Measurements from ENCODE around the gene FERMT3. TPM values are rescaled to one million over a fixed set of nuclear protein-coding genes. Genes with fewer than 3 reads are reported as not detected.
"Not testable (repeated sequence)": the region's sequence is repeated elsewhere in the genome, so short reads cannot be mapped to it uniquely, and the experiment has no call there.

FERMT3 gene
- total RNA-seq, result 1 to 10 TPM in 7 of 8 experiments, under 1 TPM in 1; 0.63 to 3.2 (median 2.2) TPM

DNA sequence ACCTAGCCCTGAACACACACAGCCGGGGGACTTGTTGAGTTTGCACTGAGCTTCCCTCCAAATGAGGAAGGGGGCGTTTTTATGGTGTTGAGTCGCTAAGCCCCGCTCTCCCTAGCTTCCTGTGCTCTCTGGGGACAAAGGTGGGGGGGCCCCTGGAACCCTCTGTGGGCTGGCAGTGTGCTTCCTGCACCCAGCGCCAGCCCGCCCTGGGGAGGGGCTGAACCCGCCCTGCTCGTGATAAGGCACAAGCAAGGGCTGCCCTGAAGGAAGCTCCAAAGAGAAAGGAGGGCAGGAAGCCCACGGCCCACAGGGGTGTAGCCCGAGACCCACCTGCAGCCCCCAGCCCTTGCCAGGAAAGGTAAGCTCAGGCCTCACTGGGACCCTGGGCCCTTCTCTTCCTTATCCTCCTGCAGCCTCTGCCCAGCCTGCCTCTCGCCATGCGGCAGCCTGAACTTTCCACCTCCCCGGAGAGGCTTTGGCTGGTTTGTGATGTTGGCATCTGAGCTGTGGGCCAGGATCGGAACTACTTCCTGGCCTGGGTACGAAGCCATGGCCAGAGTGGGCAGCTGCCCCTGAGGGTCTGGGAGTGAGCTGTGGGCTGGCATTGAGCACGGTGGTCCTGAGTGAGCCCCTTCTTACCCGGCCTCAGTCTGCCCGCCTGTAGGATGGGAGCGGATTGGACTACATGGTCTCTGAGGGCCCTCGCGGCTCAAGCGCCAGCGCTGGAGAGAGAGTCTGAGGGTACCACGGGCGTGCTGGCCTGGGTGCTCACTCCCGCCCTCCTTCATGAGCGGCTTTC, at the start of gene FERMT3:
Gene FERMT3 (plus strand): TSS at position 265 of the 799 bp plus-strand sequence. CDS start 644 bp downstream, outside the sequence.
- Histone ChIP-seq H3K27ac (peak within 1 kb of the TSS in 1 of 2 donors; percentile 68), H3K4me1 (replicated peaks in 1 of 2) (peaks cover 0 to 8% of the 10 kb centered on the region in 2 donors), H3K4me3 (no peak within 1 kb of the TSS)
- in situ Hi-C loops (cut with MboI; ENCODE audit: low pct_unique_long_range_greater_than_20kb in 2 of 9, low sequenced_read_pairs in 9 of 9, unreplicated experiment in 9 of 9), result no loop called here
- no peak for ATAC-seq (replicated peaks in 6 of 8)
- 79 to 100% (median 88%) methylated on average over 1 to 10 of the region's 27 CpGs; no CpG with 5 or more reads in 3 of the 10 experiments for WGBS, 10 experiments

DNA sequence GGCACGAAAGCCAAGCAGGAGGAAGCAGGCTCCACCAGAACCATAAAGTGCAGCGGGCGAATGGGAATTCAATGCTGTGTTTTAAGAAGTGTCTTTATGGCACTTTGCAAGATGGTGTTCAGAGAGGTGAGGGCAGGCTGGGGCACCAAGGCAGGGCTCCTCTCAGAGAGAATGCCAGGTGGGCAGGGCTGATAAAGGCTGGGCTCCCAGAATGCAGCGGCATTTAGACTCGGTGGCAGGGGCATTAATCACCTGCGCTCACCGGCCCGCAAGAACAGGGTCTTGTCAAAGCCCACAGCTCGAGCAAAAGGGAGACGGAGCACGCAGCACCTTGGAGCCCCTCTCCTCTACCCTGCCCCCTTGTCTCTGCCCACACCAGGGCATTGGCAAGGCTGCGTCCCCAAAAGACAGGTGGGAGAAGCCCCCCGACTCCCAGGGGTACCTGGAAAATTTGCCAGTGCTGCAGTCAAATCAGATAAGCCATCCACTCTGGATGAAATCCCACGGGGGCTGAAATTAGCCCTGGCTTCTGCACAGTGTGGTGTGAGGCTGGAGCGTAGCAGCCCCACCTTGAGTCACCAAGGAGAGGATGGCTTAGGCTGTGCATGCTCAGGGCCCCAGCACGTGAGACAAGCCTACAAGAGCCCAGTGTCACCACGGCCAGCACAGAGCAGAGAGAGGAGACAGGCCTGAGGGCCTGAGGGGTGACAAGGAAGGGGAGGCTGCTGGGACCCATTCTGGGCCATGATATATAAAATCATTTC, 48.7 kb upstream of the FERMT3 start:
- 73 to 100% (median 86%) methylated on average over 3 to 7 of the region's 17 CpGs; no CpG with 5 or more reads in 1 of the 10 experiments for WGBS, 10 experiments
- Histone ChIP-seq H3K4me1 (replicated peaks in 1 of 2) (peaks cover 21 to 27% of the 10 kb centered on the region in 2 donors), H3K27ac (no peak overlapping the region), H3K4me3 (no peak overlapping the region)
- peak in 5 of 8 experiments; percentile 61 to 73 (median 71) for ATAC-seq (replicated peaks in 6 of 8)
- in situ Hi-C loops (cut with MboI; ENCODE audit: low pct_unique_long_range_greater_than_20kb in 2 of 9, low sequenced_read_pairs in 9 of 9, unreplicated experiment in 9 of 9), result loop anchor here in 7 of 9 experiments (25.0 kb wide), 2 partner anchors 171 to 321 kb away; partner anchors contain the start of genes MARK2 (in 7 of the 7) and OTUB1 (in 3 of the 7)

DNA sequence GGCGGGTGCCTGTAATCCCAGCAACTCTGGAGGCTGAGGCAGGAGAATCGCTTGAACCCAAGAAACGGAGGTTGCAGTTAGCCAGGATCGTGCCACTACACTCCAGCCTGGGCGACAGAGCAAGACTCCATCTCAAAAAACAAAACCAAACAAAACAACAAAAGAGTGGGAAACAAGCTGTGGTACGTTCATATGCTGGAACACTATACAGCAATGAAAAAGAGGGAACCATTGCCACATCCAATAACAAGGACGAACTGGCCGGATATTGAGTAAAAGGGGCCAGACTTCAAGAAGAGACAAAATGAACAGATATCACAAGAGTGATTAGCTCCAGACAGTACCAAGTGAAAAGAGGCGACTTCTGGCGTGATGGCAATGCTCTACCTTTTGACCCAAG, 45.5 kb upstream of the FERMT3 start:
- in situ Hi-C loops (cut with MboI; ENCODE audit: low pct_unique_long_range_greater_than_20kb in 2 of 9, low sequenced_read_pairs in 9 of 9, unreplicated experiment in 9 of 9), result loop anchor here in 7 of 9 experiments (25.0 kb wide), 2 partner anchors 174 to 324 kb away; partner anchors contain the start of genes MARK2 (in 7 of the 7) and OTUB1 (in 3 of the 7)
- no peak overlapping the region for H3K4me3 ChIP-seq
- H3K4me1 ChIP-seq (replicated peaks in 1 of 2), result peaks cover 23 to 27% of the 10 kb centered on the region in 2 donors
- H3K27ac ChIP-seq, result no peak overlapping the region
- 85 to 100% (median 97%) methylated on average over 2 to 10 of the region's 10 CpGs; no CpG with 5 or more reads in 1 of the 10 experiments for WGBS, 10 experiments
- ATAC-seq (replicated peaks in 6 of 8), result no peak

DNA sequence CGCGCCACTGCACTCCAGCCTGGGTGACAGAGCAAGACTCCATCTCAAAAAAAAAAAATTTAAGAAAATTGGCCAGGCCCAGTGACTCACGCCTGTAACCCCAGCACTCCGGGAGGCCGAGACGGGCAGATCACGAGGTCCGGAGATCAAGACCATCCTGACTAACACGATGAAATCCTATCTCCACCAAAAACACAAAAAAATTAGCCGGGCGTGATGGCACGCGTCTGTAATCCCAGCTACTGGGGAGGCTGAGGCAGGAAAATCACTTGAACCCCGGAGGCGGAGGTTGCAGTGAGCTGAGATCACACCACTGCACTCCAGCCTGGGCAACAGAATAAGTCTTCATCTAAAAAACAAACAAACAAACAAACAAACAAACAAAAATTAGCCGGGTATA, 43.8 kb upstream of the FERMT3 start:
- H3K4me3 ChIP-seq; H3K27ac ChIP-seq; ATAC-seq (replicated peaks in 6 of 8): not testable (repeated sequence)
- in situ Hi-C loops (cut with MboI; ENCODE audit: low pct_unique_long_range_greater_than_20kb in 2 of 9, low sequenced_read_pairs in 9 of 9, unreplicated experiment in 9 of 9), result loop anchor here in 7 of 9 experiments (25.0 kb wide), 2 partner anchors 175 to 325 kb away; partner anchors contain the start of genes MARK2 (in 7 of the 7) and OTUB1 (in 3 of the 7)
- 50 to 100% (median 96%) methylated on average over 1 to 8 of the region's 16 CpGs; no CpG with 5 or more reads in 4 of the 10 experiments for WGBS, 10 experiments
- peaks cover 17 to 19% of the 10 kb centered on the region in 2 donors for H3K4me1 ChIP-seq (replicated peaks in 1 of 2)

DNA sequence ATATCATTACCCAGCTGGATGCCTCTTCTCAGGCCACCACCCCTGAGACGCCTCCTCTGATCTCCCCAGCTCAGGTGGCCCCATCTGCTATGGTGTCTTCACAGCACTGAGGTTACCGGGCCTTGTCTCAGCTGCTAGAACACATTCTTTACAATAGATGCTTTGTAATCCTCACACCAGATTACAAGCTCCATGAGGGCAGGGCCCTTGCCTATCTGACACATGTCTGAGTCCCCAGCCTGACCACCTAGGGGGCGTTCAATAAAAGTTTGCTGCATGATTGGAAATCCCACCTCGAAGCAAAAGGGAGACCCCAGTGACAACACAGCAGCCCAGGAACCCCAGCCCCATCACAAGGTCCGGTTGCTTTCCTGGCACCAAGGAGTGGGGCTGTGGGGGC, 42.6 kb upstream of the FERMT3 start:
- H3K4me1 ChIP-seq (replicated peaks in 1 of 2), result peaks cover 12 to 15% of the 10 kb centered on the region in 2 donors
- 80 to 100% (median 100%) methylated on average over 1 to 4 of the region's 5 CpGs; no CpG with 5 or more reads in 6 of the 10 experiments for WGBS, 10 experiments
- in situ Hi-C loops (cut with MboI; ENCODE audit: low pct_unique_long_range_greater_than_20kb in 2 of 9, low sequenced_read_pairs in 9 of 9, unreplicated experiment in 9 of 9), result loop anchor here in 7 of 9 experiments (25.0 kb wide), 2 partner anchors 177 to 327 kb away; partner anchors contain the start of genes MARK2 (in 7 of the 7) and OTUB1 (in 3 of the 7)
- no peak overlapping the region for H3K4me3 ChIP-seq
- H3K27ac ChIP-seq, result no peak overlapping the region
- no peak for ATAC-seq (replicated peaks in 6 of 8)

DNA sequence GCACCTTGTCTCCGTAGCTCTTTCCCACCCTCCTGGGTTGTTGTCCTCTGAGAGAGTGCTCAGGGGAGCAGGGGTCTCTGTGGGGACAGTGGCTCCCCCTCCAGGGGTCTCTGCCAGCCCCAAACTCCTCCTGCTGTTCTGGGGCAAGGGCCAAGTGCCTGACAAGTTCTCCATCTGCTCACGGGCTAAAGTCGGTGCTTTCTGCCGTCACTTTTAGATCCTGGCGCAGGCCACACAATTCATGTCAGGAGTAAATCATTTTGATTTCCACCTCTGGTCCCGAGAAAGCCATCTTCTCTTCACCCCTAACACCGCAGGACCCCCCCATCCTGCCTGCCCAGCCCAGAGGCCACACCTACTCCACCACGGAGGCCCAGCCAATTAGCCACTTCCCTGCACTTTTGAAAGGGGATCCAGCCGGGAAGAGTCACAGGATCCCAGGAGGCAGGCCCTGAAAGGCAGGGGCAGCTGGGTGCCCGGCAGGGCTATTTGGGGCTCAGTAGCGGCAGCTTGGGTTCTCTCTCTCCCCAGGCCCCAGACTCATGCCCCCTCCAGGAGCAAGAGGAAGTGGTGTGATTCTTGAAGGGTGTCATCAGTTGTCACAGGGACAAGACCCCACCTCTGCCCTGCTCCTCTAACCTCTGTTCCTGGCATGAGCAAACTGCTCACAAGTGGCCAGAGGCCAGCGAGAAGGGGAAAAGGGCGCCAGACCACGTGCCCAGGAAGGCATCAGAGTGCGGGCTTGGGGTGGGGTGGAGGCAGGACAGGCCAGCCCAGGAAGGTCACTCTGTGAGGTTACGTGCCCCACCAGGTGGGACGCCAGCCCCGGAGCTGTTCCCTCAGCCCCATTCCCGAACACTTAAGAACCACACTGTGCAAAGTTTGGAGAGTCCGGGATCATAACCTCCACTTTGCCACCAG, 41.9 kb upstream of the FERMT3 start:
- peak in 3 of 8 experiments; percentile 3 to 22 (median 5) for ATAC-seq (replicated peaks in 6 of 8)
- 20 to 66% (median 54%) methylated on average over 1 to 5 of the region's 20 CpGs; no CpG with 5 or more reads in 2 of the 10 experiments for WGBS, 10 experiments
- no peak overlapping the region for H3K27ac ChIP-seq
- H3K4me3 ChIP-seq, result peak overlapping the region in 3 of 5 donors; percentile 45 to 49 (median 48)
- H3K4me1 ChIP-seq (replicated peaks in 1 of 2), result peaks cover 12 to 15% of the 10 kb centered on the region in 2 donors
- in situ Hi-C loops (cut with MboI; ENCODE audit: low pct_unique_long_range_greater_than_20kb in 2 of 9, low sequenced_read_pairs in 9 of 9, unreplicated experiment in 9 of 9), result loop anchor here in 7 of 9 experiments (25.0 kb wide), 2 partner anchors 177 to 327 kb away; partner anchors contain the start of genes MARK2 (in 7 of the 7) and OTUB1 (in 3 of the 7)

DNA sequence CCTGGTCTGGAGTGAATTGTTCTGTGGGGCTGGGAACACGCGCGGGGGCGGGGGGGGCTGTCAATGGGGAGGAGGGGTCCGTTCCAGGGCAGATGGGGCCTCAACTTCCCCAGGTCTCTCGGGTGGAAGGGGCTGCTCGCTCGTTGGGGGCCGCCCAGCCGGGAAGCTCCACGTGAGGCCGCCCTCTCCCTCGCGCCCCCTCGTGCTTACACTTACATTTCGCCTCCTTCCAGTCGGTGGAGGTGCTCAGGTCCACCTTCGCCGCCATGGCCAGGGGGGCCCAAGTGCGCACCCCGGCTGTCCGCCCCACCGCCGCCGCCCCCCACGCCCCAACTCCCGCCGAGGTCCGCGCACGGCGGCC, 41.1 kb upstream of the FERMT3 start:
- Histone ChIP-seq H3K4me1 (replicated peaks in 1 of 2) (peaks cover 12 to 15% of the 10 kb centered on the region in 2 donors), H3K4me3 (peak overlapping the region; percentile 45 to 66 (median 48)), H3K27ac (no peak overlapping the region)
- in situ Hi-C loops (cut with MboI; ENCODE audit: low pct_unique_long_range_greater_than_20kb in 2 of 9, low sequenced_read_pairs in 9 of 9, unreplicated experiment in 9 of 9), result loop anchor here in 7 of 9 experiments (25.0 kb wide), 2 partner anchors 178 to 328 kb away; partner anchors contain the start of genes MARK2 (in 7 of the 7) and OTUB1 (in 3 of the 7)
- ATAC-seq (replicated peaks in 6 of 8), result peak; percentile 21 to 58 (median 40)
- no CpG with 5 or more reads among the region's 32 CpGs for WGBS, 10 experiments

DNA sequence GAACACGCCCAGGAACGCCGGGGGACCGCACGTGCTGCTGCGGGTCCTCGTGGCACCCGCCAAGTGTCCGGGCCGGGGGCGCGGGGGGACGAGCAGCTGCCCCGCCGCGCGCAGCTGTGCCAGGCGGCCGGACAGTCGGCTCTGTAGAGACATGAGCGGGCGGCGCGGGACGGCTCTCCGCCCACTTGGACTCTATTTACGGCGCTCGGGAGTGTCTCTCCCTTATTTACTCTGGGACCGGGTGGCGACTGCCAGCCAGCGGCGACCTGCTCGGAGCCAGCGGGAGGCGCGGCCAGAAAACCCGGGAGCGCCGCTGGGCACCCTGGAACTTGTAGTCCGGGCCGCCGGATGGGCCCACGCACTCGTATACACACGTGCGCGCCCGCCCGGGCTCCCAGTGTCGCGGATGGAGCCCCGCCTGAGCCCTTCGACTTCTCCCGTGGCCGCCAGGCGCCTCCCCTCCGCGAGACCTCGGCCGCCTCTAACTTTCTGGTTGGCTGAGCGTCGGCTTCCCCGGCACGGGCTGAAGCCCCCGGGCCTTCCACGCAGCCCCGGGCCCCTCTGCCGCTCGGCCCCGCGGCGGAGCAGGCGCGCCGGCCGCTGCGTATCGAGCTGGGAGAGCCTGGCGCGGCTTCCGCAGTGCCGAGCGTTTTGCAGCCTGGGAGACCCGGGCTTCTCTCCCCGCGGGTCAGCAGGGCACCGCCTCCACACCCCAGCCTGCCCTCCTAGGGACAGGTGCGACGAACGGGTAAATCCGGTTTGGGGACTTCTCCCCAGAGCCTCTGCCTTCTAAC, 40.5 kb upstream of the FERMT3 start, which contains the start of gene MACROD1:
Gene MACROD1 (minus strand): TSS at position 272 of the 794 bp plus-strand sequence. CDS start 119 bp downstream, at position 153.
- in situ Hi-C loops (cut with MboI; ENCODE audit: low pct_unique_long_range_greater_than_20kb in 2 of 9, low sequenced_read_pairs in 9 of 9, unreplicated experiment in 9 of 9), result loop anchor here in 7 of 9 experiments (25.0 kb wide), 2 partner anchors 179 to 329 kb away; partner anchors contain the start of genes MARK2 (in 7 of the 7) and OTUB1 (in 3 of the 7)
- Histone ChIP-seq H3K27ac (peak within 1 kb of the TSS in 1 of 2 donors; percentile 15), H3K4me3 (peak within 1 kb of the TSS; percentile 45 to 66 (median 48)), H3K4me1 (replicated peaks in 1 of 2) (peaks cover 12 to 15% of the 10 kb centered on the region in 2 donors)
- 0% methylated on average over 1 to 6 of the region's 92 CpGs; no CpG with 5 or more reads in 8 of the 10 experiments for WGBS, 10 experiments
- peak; percentile 92 to 95 (median 95) for ATAC-seq (replicated peaks in 6 of 8)

DNA sequence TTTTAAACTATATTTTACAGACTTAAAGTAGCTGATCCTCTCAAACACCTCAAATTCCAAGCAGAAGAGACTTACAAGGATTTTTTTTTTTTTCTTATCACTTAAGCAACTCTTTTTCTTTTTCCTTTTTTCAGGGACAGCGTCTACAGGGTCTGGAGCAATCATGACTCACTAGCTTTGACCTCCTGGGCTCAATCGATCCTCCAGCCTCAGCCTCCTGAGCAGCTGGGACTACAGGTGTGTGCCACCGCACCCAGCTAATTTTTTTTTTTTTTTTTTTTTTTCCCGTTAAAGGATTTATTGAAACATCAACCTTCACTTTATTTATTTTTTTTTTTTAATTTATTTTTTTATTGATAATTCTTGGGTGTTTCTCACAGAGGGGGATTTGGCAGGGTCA, 36.1 kb upstream of the FERMT3 start:
- in situ Hi-C loops (cut with MboI; ENCODE audit: low pct_unique_long_range_greater_than_20kb in 2 of 9, low sequenced_read_pairs in 9 of 9, unreplicated experiment in 9 of 9), result loop anchor here in 7 of 9 experiments (25.0 kb wide), 2 partner anchors 183 to 333 kb away; partner anchors contain the start of genes MARK2 (in 7 of the 7) and OTUB1 (in 3 of the 7)
- no peak overlapping the region for H3K27ac ChIP-seq
- peaks cover under 1 to 3% of the 10 kb centered on the region in 2 donors for H3K4me1 ChIP-seq (replicated peaks in 1 of 2)
- no peak overlapping the region for H3K4me3 ChIP-seq
- 80 to 100% (median 95%) methylated on average over 2 to 4 of the region's 4 CpGs; no CpG with 5 or more reads in 2 of the 10 experiments for WGBS, 10 experiments
- ATAC-seq (replicated peaks in 6 of 8), result no peak

DNA sequence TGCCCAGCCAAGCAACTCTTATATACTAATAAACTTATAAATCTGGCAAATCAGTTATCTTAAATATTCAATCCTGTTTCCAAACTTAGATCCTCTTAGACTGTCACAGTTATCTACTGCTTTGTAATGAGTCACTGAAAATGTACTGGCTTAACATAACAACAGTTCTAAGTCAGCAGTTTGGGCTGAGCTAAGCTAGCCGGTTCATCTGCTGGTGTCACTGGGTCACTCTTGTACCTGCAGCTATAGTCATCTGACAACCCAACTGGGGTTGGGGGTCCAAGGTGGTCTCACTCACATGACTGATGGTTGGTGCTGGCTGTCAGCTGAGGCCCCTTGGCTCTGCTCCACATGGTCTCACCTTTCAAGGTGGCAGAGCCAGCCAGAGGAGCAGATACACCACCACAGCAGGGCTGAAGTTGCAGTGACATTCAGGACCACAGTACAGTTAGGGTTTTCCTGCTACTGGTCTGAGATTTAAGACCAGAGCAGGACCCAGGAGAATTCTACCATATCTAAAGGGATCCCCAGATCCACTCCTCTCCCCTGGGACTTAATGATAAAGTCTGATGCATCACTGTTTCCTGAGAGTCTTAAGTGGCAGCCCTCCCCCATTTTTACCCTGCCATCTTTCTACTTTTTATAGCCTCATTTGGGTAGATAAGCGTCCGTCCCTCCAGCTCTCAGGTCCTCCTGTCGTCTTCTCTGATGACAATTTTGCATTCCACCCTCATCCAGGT, 32.7 kb upstream of the FERMT3 start:
- Histone ChIP-seq H3K4me1 (replicated peaks in 1 of 2) (no peaks in the 10 kb centered on the region), H3K27ac (no peak overlapping the region), H3K4me3 (no peak overlapping the region)
- 64 to 100% (median 93%) methylated on average over 1 to 4 of the region's 4 CpGs; no CpG with 5 or more reads in 1 of the 10 experiments for WGBS, 10 experiments
- in situ Hi-C loops (cut with MboI; ENCODE audit: low pct_unique_long_range_greater_than_20kb in 2 of 9, low sequenced_read_pairs in 9 of 9, unreplicated experiment in 9 of 9), result loop anchor here in 7 of 9 experiments (25.0 kb wide), 2 partner anchors 186 to 336 kb away; partner anchors contain the start of genes MARK2 (in 7 of the 7) and OTUB1 (in 3 of the 7)
- ATAC-seq (replicated peaks in 6 of 8), result no peak

All from motor neuron (in vitro differentiated cells).